Medulla oblongata (tissue), 1 donor: ENCODE measurements around the gene AQP2.
"Not testable (repeated sequence)": the region's sequence is repeated elsewhere in the genome, so short reads cannot be mapped to it uniquely, and the experiment has no call there.

Experiments used
- DNase-seq: peaks from one replicate; pipeline ENCODE4 v3.0.0-alpha.2; 2015; ENCODE audit errors: extremely low spot score

AQP2 gene

GRCh38 chr12:49987625-49988303 is 37.2 kb downstream of the AQP2 start:
- DNase-seq = no peak

DNA sequence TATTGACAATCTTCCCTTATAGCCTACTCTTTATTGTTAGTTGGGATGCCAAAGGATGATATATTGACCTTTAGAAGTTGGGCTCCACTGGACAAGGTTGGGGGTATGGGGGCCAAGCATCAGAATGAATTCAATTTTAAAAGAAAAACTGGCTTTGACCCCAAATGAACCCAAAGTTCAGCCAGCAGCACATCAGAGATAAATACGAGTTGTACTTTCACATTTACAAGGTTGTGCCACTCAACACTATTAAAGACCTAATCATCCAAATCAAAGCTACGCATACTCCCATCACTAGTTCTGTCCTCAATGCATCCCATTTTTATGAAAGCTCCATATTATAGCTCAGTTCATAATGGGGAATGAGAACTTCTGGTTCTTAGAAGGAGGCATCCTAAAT is 38.9 kb downstream of the AQP2 start:
- not testable (repeated sequence) for DNase-seq

DNA sequence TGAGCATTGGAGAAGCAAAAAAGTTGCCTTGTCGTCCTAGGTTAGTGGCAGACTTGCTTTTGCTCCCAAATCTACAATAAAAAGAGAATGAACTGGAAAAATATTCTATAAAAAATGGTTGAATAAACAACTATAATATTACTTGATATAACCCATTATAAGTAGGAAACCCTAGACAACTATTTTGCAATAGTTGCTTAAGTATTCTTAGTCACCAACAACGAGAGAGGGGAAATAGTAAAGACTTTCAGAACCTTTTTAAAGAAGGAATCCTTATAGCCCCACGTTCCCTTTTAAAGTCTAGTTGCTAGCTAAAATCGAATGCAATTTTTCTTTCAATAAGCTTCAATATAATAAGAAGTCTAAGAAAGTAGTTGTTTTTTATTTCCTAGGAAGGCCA is 39.7 kb downstream of the AQP2 start:
- DNase-seq = no peak

DNA sequence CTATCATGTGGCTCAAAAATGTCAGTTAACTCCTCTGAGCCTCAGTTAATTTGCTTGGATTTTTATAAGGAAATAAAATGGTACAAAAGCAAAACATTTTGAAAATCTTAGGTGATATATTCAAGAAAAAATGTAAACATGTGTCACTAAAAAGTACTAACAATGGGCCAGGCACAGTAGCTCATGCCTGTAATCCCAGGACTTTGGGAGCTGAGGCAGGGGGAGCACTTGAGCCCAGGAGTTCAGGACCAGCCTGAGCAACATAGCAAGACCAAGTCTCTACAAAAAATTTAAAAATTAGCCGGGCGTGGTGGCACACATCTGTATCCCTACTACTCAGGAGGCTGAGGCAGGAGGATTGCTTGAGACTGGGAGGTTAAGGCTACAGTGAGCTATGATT is 47.9 kb downstream of the AQP2 start:
- no peak for DNase-seq

- DNase-seq = no peak
Measured at GRCh38 chr12:50003595-50003994, 53.1 kb downstream of the AQP2 start.

- no peak for DNase-seq
Measured at GRCh38 chr12:50004696-50005095, 54.2 kb downstream of the AQP2 start.

DNA sequence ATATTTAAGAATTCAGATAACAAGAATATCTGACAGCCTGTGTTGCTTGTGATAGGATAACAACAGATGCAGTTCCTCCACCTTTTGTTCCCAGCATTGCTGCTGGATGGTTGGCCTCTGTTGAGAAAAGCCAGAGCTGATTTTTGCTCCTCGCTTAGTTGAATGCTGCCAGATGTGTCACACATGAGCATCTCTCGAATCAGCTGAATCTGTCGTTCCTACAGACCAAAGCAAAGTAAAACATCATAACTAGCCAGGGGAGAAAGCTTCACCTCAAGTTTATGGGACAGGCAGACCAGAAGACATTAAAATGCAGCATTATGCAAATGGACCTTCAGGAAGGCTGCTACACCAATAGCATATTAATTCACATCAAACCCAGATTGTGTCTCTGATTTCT is 54.6 kb downstream of the AQP2 start:
- peak; percentile 51 for DNase-seq

DNA sequence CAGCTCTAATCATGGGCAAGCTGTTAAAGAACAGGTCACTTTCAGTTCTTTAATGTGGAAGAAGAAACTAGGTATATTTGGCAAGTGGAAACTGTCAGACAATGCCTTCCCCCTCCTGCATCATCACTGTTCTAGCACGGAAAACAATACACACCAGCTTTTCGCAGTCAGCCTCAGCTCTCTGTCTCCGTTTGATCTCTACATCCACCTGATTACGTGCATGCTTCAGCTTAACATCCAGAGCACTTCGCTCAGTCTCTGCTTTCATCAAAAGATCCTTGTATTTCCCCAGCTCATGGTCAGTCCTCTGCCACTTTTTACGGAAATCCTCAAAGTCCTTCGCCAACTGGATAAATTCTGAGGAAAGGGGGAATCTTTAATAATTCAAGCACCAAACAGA is 55.7 kb downstream of the AQP2 start:
- peak; percentile 53 for DNase-seq

DNA sequence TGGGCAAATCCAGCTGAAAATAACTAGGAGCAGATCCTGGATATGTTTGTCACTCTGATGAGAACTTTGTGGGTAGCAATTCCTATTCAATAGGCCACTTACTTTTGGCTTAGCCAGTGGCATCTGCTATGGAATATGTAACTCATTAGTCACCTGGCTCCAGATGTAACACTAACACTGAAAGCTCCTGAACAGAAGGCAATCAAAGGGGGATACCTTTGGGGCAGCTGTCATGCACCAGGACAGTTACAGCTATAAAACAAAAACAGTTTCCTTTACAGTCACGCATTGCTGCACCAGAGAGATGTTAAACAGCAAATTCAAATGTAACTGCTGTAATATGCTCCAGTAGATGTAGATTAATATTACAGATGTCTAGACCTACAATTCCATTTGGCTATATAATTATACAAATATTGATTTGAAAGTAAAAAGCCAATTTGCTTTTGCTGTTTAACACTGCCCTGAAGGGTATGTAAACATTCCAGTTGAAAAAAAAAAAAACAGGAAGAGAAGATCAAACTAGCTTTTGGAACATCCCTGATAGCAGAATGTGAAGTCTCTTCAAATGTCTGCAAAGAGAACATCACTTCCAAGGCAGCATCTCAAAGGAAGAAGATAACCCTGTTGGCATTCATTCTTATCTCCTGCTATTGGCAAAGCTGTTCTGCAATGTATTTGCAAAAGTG is 56.4 kb downstream of the AQP2 start:
- no peak for DNase-seq
